NCI-H146 treated with DMSO at 0.1 percent for 48 hours (cell line): ENCODE measurements around the gene CAPN11.
A peak's percentile ranks its signal among the peaks of the same experiment; 100 is the strongest.

Experiments used
- DNase-seq: peaks from one replicate; lab custom pipeline; 2025; ENCODE audit not compliant: unreplicated experiment; lab: John Stamatoyannopoulos, UW

Gene CAPN11

GRCh38 chr6:44158770-44159228 is at the start of gene CAPN11:
Gene CAPN11 (plus strand): TSS chr6:44158820. CDS start chr6:44158849, 29 bp downstream.
- DNase-seq: no peak

- no peak for DNase-seq
These were observed 49.4 kb upstream of the CAPN11 start for GRCh38 chr6:44109212-44109611.

GRCh38 chr6:44110005-44110676 is 48.5 kb upstream of the CAPN11 start:
- no peak for DNase-seq

GRCh38 chr6:44110966-44111365 is 47.7 kb upstream of the CAPN11 start:
- DNase-seq: no peak

GRCh38 chr6:44111434-44112417 is 46.9 kb upstream of the CAPN11 start:
- DNase-seq: no peak

- no peak for DNase-seq
These were observed 45.2 kb upstream of the CAPN11 start for GRCh38 chr6:44113414-44113813.

- no peak for DNase-seq
These were observed 42.8 kb upstream of the CAPN11 start for GRCh38 chr6:44115866-44116265.

GRCh38 chr6:44116641-44117382 is 41.8 kb upstream of the CAPN11 start:
- DNase-seq: no peak

- DNase-seq: no peak
These were observed 41.1 kb upstream of the CAPN11 start for GRCh38 chr6:44117397-44118128.

GRCh38 chr6:44119704-44120262 is 38.8 kb upstream of the CAPN11 start:
- no peak for DNase-seq

- no peak for DNase-seq
These were observed 37.8 kb upstream of the CAPN11 start for GRCh38 chr6:44120692-44121443.

- DNase-seq: no peak
These were observed 35.8 kb upstream of the CAPN11 start for GRCh38 chr6:44122801-44123200.

GRCh38 chr6:44123544-44123943 is 35.1 kb upstream of the CAPN11 start:
- DNase-seq: no peak

GRCh38 chr6:44126320-44127149 is 32.1 kb upstream of the CAPN11 start:
- peak; percentile 22 for DNase-seq

- DNase-seq: peak; percentile 85
These were observed 31.2 kb upstream of the CAPN11 start, which contains the start of the genes MRPL14 and TMEM63B for GRCh38 chr6:44127186-44128019. Gene MRPL14 (minus strand): TSS chr6:44127452. CDS start chr6:44116611, 10,841 bp downstream. Gene TMEM63B (plus strand): TSS chr6:44127554. CDS start chr6:44134585, 7,031 bp downstream.

GRCh38 chr6:44128020-44128917 is 30.4 kb upstream of the CAPN11 start:
- no peak for DNase-seq
